ENCODE data around the gene DNAJB1. TPM values are rescaled to one million over a fixed set of nuclear protein-coding genes. Genes with fewer than 3 reads are reported as not detected.
"Not testable (repeated sequence)": the region's sequence is repeated elsewhere in the genome, so short reads cannot be mapped to it uniquely, and the experiment has no call there.

Gene DNAJB1
- total RNA-seq, 1 donor from 2014 or later, result 39.1 TPM

GRCh38 chr19:14515501-14516047, 2.6 kb downstream of the DNAJB1 start:
- Histone ChIP-seq H3K9ac (ENCODE audit: low read depth in 1 of 3, low read length in 3 of 3) (peak overlapping the region; percentile 54 to 99 (median 80)), H3K4me3 (ENCODE audit: low read length in 3 of 3) (peak overlapping the region; percentile 79 to 96 (median 95)), H3K4me1 (ENCODE audit: control insufficient read depth in 3 of 3, insufficient read depth in 3 of 3, low read length in 3 of 3) (peaks cover 40 to 52% (median 50%) of the 10 kb centered on the region in 3 donors), H3K36me3 (ENCODE audit: control insufficient read depth in 3 of 3, insufficient read depth in 3 of 3, low read length in 3 of 3) (peaks cover 25 to 31% (median 30%) of the 10 kb centered on the region in 3 donors), H3K27me3 (ENCODE audit: control insufficient read depth in 3 of 3, insufficient read depth in 3 of 3, low read length in 3 of 3) (no peaks in the 10 kb centered on the region), H3K9me3 (ENCODE audit: control insufficient read depth in 3 of 3, low read length in 3 of 3) (no peaks in the 10 kb centered on the region), H3K27ac (ENCODE audit: low read depth, low read length) (no peak overlapping the region)

DNA sequence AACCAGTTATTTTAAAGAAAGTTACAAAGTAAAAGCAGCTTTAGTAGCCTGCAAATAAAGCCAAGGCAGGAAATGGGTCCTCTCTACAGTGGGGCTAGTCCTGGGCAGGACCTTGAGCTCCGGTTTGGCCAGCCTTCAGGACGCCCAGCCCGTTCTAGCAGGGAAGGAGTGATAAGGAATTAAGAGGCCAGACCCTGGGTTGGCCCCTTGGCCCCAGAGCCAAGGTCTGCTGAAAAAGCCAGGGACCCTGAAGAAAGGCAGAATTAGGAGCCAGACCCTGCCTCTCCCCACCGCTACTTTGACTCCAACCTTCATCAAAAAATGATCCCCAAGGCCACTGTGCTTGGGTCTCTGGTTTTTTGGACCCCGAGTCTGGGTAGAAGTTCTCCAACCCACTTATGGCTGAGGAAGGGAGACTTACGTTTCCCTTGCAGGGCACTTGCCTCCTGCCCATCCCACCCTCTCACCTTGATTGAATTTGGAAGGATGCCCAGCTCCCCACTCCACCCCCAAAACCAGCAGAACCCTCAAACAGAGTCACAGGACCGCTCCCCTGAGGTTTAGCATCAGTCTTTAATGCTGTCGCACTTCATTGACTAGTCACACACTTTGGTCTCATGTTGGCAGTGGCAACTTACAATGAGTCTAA, 3.9 kb downstream of the DNAJB1 start:
- H3K27ac ChIP-seq (ENCODE audit: low read depth, low read length), result peak overlapping the region; percentile 4
- no peaks in the 10 kb centered on the region for H3K27me3 ChIP-seq (ENCODE audit: control insufficient read depth in 3 of 3, insufficient read depth in 3 of 3, low read length in 3 of 3)
- no peak overlapping the region for H3K4me3 ChIP-seq (ENCODE audit: low read length in 3 of 3)

GRCh38 chr19:14512406-14512961, 5.7 kb downstream of the DNAJB1 start:
- no peak overlapping the region for H3K27ac ChIP-seq (ENCODE audit: low read depth, low read length)
- no peaks in the 10 kb centered on the region for H3K9me3 ChIP-seq (ENCODE audit: control insufficient read depth in 3 of 3, low read length in 3 of 3)
- H3K4me1 ChIP-seq (ENCODE audit: control insufficient read depth in 3 of 3, insufficient read depth in 3 of 3, low read length in 3 of 3), result peaks cover 42 to 47% (median 44%) of the 10 kb centered on the region in 3 donors
- peaks cover 25 to 31% (median 30%) of the 10 kb centered on the region in 3 donors for H3K36me3 ChIP-seq (ENCODE audit: control insufficient read depth in 3 of 3, insufficient read depth in 3 of 3, low read length in 3 of 3)
- H3K4me3 ChIP-seq (ENCODE audit: low read length in 3 of 3), result no peak overlapping the region
- no peak overlapping the region for H3K9ac ChIP-seq (ENCODE audit: low read depth in 1 of 3, low read length in 3 of 3)
- H3K27me3 ChIP-seq (ENCODE audit: control insufficient read depth in 3 of 3, insufficient read depth in 3 of 3, low read length in 3 of 3), result no peaks in the 10 kb centered on the region

More for the DNA sequence above, 3.9 kb downstream of the DNAJB1 start:
- H3K9ac ChIP-seq (ENCODE audit: low read depth in 1 of 3, low read length in 3 of 3), result peak overlapping the region in 2 of 3 donors; percentile 19 to 54
- H3K4me1 ChIP-seq (ENCODE audit: control insufficient read depth in 3 of 3, insufficient read depth in 3 of 3, low read length in 3 of 3), result peaks cover 43 to 48% (median 46%) of the 10 kb centered on the region in 3 donors
- no peaks in the 10 kb centered on the region for H3K9me3 ChIP-seq (ENCODE audit: control insufficient read depth in 3 of 3, low read length in 3 of 3)
- peaks cover 25 to 31% (median 30%) of the 10 kb centered on the region in 3 donors for H3K36me3 ChIP-seq (ENCODE audit: control insufficient read depth in 3 of 3, insufficient read depth in 3 of 3, low read length in 3 of 3)

GRCh38 chr19:14511229-14511593, 7.0 kb downstream of the DNAJB1 start:
- Histone ChIP-seq H3K9me3 (ENCODE audit: control insufficient read depth in 3 of 3, low read length in 3 of 3) (no peaks in the 10 kb centered on the region), H3K27me3 (ENCODE audit: control insufficient read depth in 3 of 3, insufficient read depth in 3 of 3, low read length in 3 of 3) (no peaks in the 10 kb centered on the region), H3K36me3 (ENCODE audit: control insufficient read depth in 3 of 3, insufficient read depth in 3 of 3, low read length in 3 of 3) (peaks cover 22 to 25% (median 23%) of the 10 kb centered on the region in 3 donors), H3K27ac (ENCODE audit: low read depth, low read length) (peak overlapping the region; percentile 23), H3K9ac (ENCODE audit: low read depth in 1 of 3, low read length in 3 of 3) (no peak overlapping the region), H3K4me1 (ENCODE audit: control insufficient read depth in 3 of 3, insufficient read depth in 3 of 3, low read length in 3 of 3) (peaks cover 31 to 37% (median 34%) of the 10 kb centered on the region in 3 donors), H3K4me3 (ENCODE audit: low read length in 3 of 3) (no peak overlapping the region)

DNA sequence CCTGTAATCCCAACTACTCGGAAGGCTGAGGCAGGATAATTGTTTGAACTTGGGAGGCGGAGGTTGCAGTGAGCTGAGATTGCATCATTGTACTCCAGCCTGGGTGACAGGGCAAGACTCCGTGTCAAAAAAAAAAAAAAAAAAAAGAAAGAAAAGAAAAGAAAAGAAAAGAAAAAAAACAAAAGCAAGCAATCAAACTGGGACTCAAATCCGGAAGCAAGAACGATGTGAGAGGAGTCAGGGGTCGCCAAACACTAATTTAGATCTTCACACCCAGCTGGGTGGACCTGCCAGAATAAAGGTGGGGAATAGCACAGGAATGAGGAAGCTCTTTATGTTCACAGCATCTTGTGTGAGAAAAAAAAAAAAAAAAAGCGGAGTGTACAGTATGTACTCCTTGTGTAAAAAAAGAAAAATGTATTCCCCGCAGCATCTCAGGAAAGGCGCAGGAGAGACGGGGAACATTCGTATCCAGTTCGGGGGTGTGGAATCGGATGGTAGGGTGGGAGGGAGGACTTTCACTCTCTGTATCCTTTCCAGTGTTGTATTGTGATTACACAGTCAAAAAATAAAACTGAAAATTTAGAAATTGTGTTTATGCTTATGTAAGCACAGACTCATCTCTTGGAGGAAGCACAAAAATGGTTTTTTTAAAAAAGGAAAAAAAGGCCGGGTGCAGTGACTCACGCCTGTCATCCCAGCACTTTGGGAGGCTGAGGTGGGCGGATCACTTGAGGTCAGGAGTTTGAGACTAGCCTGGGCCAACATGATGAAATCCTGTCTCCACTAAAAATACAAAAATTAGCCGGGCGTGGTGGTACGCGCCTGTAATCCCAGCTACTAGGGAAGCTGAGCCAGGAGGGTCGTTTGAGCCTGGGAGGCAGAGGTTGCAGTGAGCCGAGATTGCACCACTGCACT, 7.6 kb downstream of the DNAJB1 start:
- H3K4me3 ChIP-seq (ENCODE audit: low read length in 3 of 3), result peak overlapping the region in 1 of 3 donors; percentile 26
- no peaks in the 10 kb centered on the region for H3K9me3 ChIP-seq (ENCODE audit: control insufficient read depth in 3 of 3, low read length in 3 of 3)
- peaks cover 24 to 31% (median 28%) of the 10 kb centered on the region in 3 donors for H3K4me1 ChIP-seq (ENCODE audit: control insufficient read depth in 3 of 3, insufficient read depth in 3 of 3, low read length in 3 of 3)
- no peak overlapping the region for H3K9ac ChIP-seq (ENCODE audit: low read depth in 1 of 3, low read length in 3 of 3)
- H3K36me3 ChIP-seq (ENCODE audit: control insufficient read depth in 3 of 3, insufficient read depth in 3 of 3, low read length in 3 of 3), result peaks cover 16 to 19% (median 18%) of the 10 kb centered on the region in 3 donors
- H3K27ac ChIP-seq (ENCODE audit: low read depth, low read length), result peak overlapping the region; percentile 49
- no peaks in the 10 kb centered on the region for H3K27me3 ChIP-seq (ENCODE audit: control insufficient read depth in 3 of 3, insufficient read depth in 3 of 3, low read length in 3 of 3)

- H3K9ac ChIP-seq (ENCODE audit: low read depth in 1 of 3, low read length in 3 of 3), result no peak overlapping the region
- no peak overlapping the region for H3K27ac ChIP-seq (ENCODE audit: low read depth, low read length)
- no peaks in the 10 kb centered on the region for H3K9me3 ChIP-seq (ENCODE audit: control insufficient read depth in 3 of 3, low read length in 3 of 3)
- no peaks in the 10 kb centered on the region for H3K27me3 ChIP-seq (ENCODE audit: control insufficient read depth in 3 of 3, insufficient read depth in 3 of 3, low read length in 3 of 3)
- H3K4me3 ChIP-seq (ENCODE audit: low read length in 3 of 3), result no peak overlapping the region
- peaks cover 4 to 15% (median 9%) of the 10 kb centered on the region in 3 donors for H3K4me1 ChIP-seq (ENCODE audit: control insufficient read depth in 3 of 3, insufficient read depth in 3 of 3, low read length in 3 of 3)
- H3K36me3 ChIP-seq (ENCODE audit: control insufficient read depth in 3 of 3, insufficient read depth in 3 of 3, low read length in 3 of 3), result no peaks in the 10 kb centered on the region
Observed at GRCh38 chr19:14507704-14508542, 10.3 kb downstream of the DNAJB1 start.

GRCh38 chr19:14505488-14506239, 12.5 kb downstream of the DNAJB1 start:
- Histone ChIP-seq H3K27me3 (ENCODE audit: control insufficient read depth in 3 of 3, insufficient read depth in 3 of 3, low read length in 3 of 3) (no peaks in the 10 kb centered on the region), H3K9ac (ENCODE audit: low read depth in 1 of 3, low read length in 3 of 3) (no peak overlapping the region), H3K9me3 (ENCODE audit: control insufficient read depth in 3 of 3, low read length in 3 of 3) (no peaks in the 10 kb centered on the region), H3K4me1 (ENCODE audit: control insufficient read depth in 3 of 3, insufficient read depth in 3 of 3, low read length in 3 of 3) (peaks cover 4 to 15% (median 6%) of the 10 kb centered on the region in 3 donors), H3K36me3 (ENCODE audit: control insufficient read depth in 3 of 3, insufficient read depth in 3 of 3, low read length in 3 of 3) (no peaks in the 10 kb centered on the region), H3K27ac (ENCODE audit: low read depth, low read length) (no peak overlapping the region), H3K4me3 (ENCODE audit: low read length in 3 of 3) (no peak overlapping the region)

DNA sequence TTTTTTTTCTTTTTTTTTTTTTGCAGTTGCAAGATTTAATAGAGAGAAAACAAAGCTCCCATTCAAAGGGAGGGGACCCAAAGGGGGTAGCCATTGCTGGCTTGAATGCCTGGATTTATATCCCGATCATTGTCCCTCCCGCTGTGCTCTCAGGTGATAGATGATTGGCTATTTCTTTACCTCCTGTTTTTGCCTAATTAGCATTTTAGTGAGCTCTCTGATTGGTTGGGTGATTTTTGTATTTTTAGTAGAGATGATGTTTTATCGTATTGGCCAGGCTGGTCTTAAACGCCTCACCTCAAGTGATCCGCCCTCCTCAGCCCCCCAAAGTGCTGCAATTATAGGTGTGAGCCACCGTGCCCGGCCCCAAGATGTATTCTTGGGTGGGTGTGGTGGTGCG, 13.6 kb downstream of the DNAJB1 start:
- peaks cover 3 to 12% (median 5%) of the 10 kb centered on the region in 3 donors for H3K4me1 ChIP-seq (ENCODE audit: control insufficient read depth in 3 of 3, insufficient read depth in 3 of 3, low read length in 3 of 3)
- not testable (repeated sequence) for H3K27me3 ChIP-seq (ENCODE audit: control insufficient read depth in 3 of 3, insufficient read depth in 3 of 3, low read length in 3 of 3); H3K27ac ChIP-seq (ENCODE audit: low read depth, low read length); H3K9me3 ChIP-seq (ENCODE audit: control insufficient read depth in 3 of 3, low read length in 3 of 3); H3K36me3 ChIP-seq (ENCODE audit: control insufficient read depth in 3 of 3, insufficient read depth in 3 of 3, low read length in 3 of 3); H3K4me3 ChIP-seq (ENCODE audit: low read length in 3 of 3); H3K9ac ChIP-seq (ENCODE audit: low read depth in 1 of 3, low read length in 3 of 3)

- Histone ChIP-seq H3K4me1 (ENCODE audit: control insufficient read depth in 3 of 3, insufficient read depth in 3 of 3, low read length in 3 of 3) (no peaks in the 10 kb centered on the region), H3K9me3 (ENCODE audit: control insufficient read depth in 3 of 3, low read length in 3 of 3) (no peaks in the 10 kb centered on the region), H3K9ac (ENCODE audit: low read depth in 1 of 3, low read length in 3 of 3) (no peak overlapping the region), H3K27ac (ENCODE audit: low read depth, low read length) (no peak overlapping the region), H3K27me3 (ENCODE audit: control insufficient read depth in 3 of 3, insufficient read depth in 3 of 3, low read length in 3 of 3) (no peaks in the 10 kb centered on the region), H3K4me3 (ENCODE audit: low read length in 3 of 3) (no peak overlapping the region), H3K36me3 (ENCODE audit: control insufficient read depth in 3 of 3, insufficient read depth in 3 of 3, low read length in 3 of 3) (no peaks in the 10 kb centered on the region)
Observed at GRCh38 chr19:14503285-14503684, 14.9 kb downstream of the DNAJB1 start.

Data from skeletal muscle tissue (tissue), 4 donors.